ENCODE measurements around the gene S100A9.
"Not testable (repeated sequence)": the region's sequence is repeated elsewhere in the genome, so short reads cannot be mapped to it uniquely, and the experiment has no call there.

The S100A9 gene

DNA sequence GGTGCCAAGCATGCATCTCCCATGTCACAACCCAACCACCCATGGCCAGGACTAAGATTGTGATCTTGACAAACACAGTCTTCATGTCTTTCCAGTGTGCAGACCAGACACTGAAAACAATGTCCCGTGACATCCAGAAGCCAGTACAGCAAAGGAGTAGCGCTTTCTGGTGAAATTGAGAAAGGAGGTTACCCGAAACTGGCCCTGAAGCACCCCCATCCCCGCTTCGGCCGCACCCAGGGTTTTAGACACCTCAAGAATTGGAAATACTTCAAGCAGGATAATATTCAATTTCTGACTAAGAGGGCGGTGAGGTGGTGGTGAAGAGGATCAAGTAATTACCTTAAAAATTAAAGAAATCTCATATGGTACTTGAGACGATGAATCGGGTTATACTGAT, 43.8 kb downstream of the S100A9 start:
- H3K36me3 Mint-ChIP-seq: no peaks in the 10 kb centered on the region
- H3K27me3 Mint-ChIP-seq: peaks cover 48% of the 10 kb centered on the region
- ATAC-seq: no peak
- no peaks in the 10 kb centered on the region for H3K9me3 Mint-ChIP-seq
- H3K4me1 Mint-ChIP-seq: no peaks in the 10 kb centered on the region
- no peak overlapping the region for H3K4me3 Mint-ChIP-seq
- no peak overlapping the region for H3K27ac Mint-ChIP-seq

DNA sequence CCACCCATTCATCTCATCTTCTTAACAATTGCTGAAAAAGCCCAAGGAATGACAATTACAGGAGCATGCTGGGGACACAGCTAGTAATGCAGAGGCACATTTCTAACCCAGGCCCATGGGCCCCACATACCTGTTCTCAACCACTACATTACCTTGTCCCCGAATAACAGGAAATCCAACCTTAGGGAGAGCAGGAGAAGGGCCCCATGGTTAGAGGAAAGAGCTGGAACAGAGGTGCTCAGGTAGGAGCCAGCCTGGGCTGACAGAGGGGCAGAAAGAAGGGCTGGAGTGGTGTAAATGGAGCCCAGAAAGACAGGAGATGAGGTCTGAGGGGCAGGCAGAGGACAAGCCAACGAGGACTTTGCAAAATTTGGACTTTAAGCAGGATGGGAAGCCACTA, 44.6 kb downstream of the S100A9 start:
- H3K4me1 Mint-ChIP-seq: no peaks in the 10 kb centered on the region
- no peak overlapping the region for H3K27ac Mint-ChIP-seq
- no peak overlapping the region for H3K4me3 Mint-ChIP-seq
- no peaks in the 10 kb centered on the region for H3K9me3 Mint-ChIP-seq
- no peaks in the 10 kb centered on the region for H3K36me3 Mint-ChIP-seq
- no peak for ATAC-seq
- H3K27me3 Mint-ChIP-seq: peaks cover 48% of the 10 kb centered on the region

DNA sequence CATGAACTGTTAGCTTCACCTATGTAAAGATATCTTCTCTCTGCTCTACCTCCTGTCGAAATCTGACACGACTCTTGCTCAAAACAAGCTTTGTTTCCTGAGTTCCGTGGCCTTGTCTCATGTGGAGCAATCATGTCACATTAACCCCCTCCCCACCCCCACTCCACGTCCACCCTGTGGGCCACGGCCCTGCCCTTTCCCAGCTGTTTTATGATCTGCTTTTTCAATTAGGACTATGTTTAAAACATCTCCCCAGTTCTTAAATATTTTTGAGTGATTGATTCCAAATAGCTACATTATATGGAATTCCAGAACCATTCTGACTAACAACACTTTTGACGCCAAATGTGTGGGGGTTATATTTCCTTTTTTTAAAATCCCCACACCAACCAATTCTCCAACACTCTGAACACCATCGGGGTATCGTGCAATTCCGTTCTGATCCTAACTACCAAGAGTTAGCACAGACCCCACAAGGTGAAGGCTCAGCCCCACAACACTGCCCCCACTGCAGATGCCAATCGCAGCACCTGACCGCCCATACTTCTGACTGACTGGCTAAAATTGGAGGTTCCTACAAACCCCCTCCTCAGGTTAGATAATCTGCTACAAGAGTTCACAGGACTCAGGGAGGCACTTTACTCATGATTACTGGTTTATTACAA, 45.9 kb downstream of the S100A9 start:
- Mint-ChIP-seq H3K27ac (no peak overlapping the region), H3K4me1 (no peaks in the 10 kb centered on the region), H3K4me3 (no peak overlapping the region), H3K36me3 (no peaks in the 10 kb centered on the region), H3K9me3 (no peaks in the 10 kb centered on the region), H3K27me3 (peaks cover 51% of the 10 kb centered on the region)
- ATAC-seq: no peak

DNA sequence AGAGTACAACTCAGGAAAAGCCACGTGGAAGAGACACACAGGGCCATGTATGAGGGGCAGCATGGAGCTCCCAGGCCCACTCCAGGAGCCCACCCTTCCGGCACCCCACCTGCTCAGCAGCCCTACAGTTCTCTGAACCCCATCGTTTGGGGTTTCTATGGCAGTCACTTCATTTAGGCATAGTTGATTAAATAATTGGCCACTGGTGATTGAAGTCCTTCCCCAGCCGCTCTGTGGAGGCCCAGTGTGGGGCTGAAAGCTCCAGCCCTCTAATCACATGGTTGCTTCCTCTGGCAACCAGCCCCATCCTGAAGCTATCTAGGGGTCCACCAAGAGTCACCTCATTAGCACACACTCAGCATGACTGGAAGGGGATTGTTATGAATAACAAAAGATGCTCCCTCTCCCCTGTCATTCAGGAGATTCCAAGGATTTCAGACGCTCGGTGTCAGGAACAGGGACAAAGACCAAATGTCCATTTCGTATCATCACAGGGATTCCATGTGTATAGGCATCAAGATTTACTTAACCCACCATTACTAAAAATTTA, 46.5 kb downstream of the S100A9 start:
- H3K27me3 Mint-ChIP-seq: peaks cover 51% of the 10 kb centered on the region
- H3K4me1 Mint-ChIP-seq: no peaks in the 10 kb centered on the region
- no peak for ATAC-seq
- H3K9me3 Mint-ChIP-seq: no peaks in the 10 kb centered on the region
- H3K27ac Mint-ChIP-seq: no peak overlapping the region
- H3K4me3 Mint-ChIP-seq: no peak overlapping the region
- no peaks in the 10 kb centered on the region for H3K36me3 Mint-ChIP-seq

DNA sequence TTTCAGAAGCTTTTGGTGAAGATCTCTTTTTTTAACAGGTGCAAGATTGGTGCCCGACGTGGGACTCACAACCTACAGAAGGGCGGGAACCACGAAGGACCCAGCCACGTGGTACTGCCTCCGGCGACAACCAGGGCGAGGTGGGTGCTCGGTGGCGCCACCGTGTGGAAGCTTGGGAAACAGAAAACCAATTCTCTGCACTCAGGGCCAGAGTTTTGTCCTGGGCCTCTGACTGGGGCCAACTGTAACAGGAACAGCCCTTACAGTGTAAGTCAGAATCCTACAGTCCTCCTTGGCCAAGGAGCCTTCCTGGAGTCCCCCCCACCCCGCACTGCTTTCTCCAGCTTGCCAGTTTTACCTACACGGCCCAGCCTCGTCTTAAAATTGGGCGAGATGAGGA, 47.1 kb downstream of the S100A9 start:
- H3K36me3 Mint-ChIP-seq: no peaks in the 10 kb centered on the region
- H3K27ac Mint-ChIP-seq: no peak overlapping the region
- no peaks in the 10 kb centered on the region for H3K9me3 Mint-ChIP-seq
- peak; percentile 41 for ATAC-seq
- H3K27me3 Mint-ChIP-seq: peaks cover 51% of the 10 kb centered on the region
- H3K4me1 Mint-ChIP-seq: no peaks in the 10 kb centered on the region
- H3K4me3 Mint-ChIP-seq: no peak overlapping the region

DNA sequence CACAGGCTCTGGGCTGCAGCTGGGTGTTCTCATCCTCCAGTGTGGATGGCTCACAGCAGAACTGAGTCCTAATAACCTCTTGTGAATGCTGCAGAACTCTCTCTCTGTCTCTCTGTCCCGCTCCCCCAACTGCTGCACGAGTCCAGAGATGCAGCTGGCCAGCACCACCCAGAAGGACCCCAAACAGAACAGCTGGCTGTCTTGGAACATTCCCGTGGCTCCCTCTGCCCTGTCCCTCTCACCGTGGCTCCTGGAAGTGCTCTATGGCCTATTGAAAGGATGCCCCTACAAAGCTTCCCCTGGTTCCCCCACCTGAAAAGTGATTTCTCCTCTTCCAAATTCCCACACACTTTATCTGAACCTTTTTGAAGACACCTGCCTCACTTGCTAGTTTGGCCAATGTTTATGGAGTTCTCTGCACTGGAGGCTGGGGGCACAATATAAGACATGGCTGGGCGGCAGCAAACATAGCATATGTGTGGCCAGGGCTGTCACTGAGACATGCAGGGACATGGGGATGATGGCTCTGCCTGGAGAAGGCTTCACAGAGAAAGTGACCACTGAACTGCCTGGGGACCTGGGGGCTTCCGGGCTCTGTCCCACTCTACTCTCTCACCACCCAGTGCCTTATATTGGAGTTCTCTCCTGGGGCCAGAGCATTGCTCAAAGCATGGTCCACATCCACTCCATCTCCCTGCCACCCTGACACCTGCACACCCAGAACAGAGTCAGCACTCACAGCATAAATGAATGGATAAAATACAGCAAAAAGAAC, 48.4 kb downstream of the S100A9 start:
- H3K9me3 Mint-ChIP-seq, H3K4me1 Mint-ChIP-seq, H3K27ac Mint-ChIP-seq, ATAC-seq, H3K36me3 Mint-ChIP-seq, H3K4me3 Mint-ChIP-seq: not testable (repeated sequence)
- H3K27me3 Mint-ChIP-seq: peaks cover 60% of the 10 kb centered on the region

DNA sequence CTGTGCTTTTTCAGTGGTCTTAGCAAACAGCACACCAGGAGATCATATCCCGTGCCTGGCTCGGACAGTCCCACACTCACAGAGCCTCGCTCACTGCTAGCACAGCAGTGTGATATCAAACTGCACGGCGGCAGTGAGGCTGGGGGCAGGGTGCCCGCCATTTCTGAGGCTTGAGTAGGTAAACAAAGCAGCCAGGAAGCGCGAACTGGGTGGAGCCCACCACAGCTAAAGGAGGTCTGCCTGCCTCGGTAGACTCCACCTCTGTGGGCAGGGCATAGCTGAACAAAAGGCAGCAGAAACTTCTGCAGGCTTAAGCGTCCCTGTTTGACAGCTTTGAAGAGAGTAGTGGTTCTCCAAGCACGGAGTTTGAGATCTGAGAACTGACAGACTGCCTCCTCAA, 49.6 kb downstream of the S100A9 start:
- not testable (repeated sequence) for H3K4me1 Mint-ChIP-seq, H3K4me3 Mint-ChIP-seq, H3K9me3 Mint-ChIP-seq, H3K36me3 Mint-ChIP-seq, H3K27ac Mint-ChIP-seq, ATAC-seq
- peaks cover 60% of the 10 kb centered on the region for H3K27me3 Mint-ChIP-seq

Data from stimulated activated memory B cell treated with anti-CD40 and anti-IgM and Interleukin-4, amounts not matched to agents 10 μg/mL and 1 μg/mL and 100 μg/mL, for 72 hours (primary cell).